Mesendoderm (in vitro differentiated cells): ENCODE data around the gene RNF138.

Source experiments
- DNase-seq: peaks from one replicate; pipeline ENCODE4 v3.0.0; 2013
- H2AK5ac ChIP-seq: 2 replicates; pipeline ENCODE4 v1.6.1; 2013; ENCODE audit warnings: low read length, inconsistent platforms
- H2BK120ac ChIP-seq: 2 replicates; pipeline ENCODE4 v1.6.1; 2013; ENCODE audit warnings: low read depth, mild to moderate bottlenecking, low read length, moderate library complexity, mixed read lengths
- H2BK15ac ChIP-seq: replicated peaks from 2 replicates; pipeline ENCODE4 v1.6.1; 2013; ENCODE audit warnings: low read depth, mild to moderate bottlenecking, moderate library complexity
- H2BK5ac ChIP-seq: 2 replicates; pipeline ENCODE4 v1.6.1; 2013; ENCODE audit warnings: low read length, inconsistent platforms
- H3K18ac ChIP-seq: 2 replicates; pipeline ENCODE4 v1.6.1; 2013; ENCODE audit warnings: mild to moderate bottlenecking, low read length, mixed read lengths
- H3K23ac ChIP-seq: one replicate; pipeline ENCODE4 v1.6.1; 2013; ENCODE audit warnings: low read length
- H3K27ac ChIP-seq: 2 replicates; pipeline ENCODE4 v1.5.1; 2013; ENCODE audit warnings: low read depth, mild to moderate bottlenecking, inconsistent platforms, low read length, moderate library complexity
- H3K27me3 ChIP-seq: 2 replicates; pipeline ENCODE4 v1.6.1; 2013; ENCODE audit warnings: low read length, control low read depth, mild to moderate bottlenecking, inconsistent platforms; ENCODE audit not compliant: insufficient read depth, poor library complexity
- H3K36me3 ChIP-seq: 2 replicates; pipeline ENCODE4 v1.6.1; 2013; ENCODE audit warnings: low read length, inconsistent platforms; ENCODE audit not compliant: control insufficient read depth, insufficient read depth
- H3K4ac ChIP-seq: one replicate; pipeline ENCODE4 v1.6.1; 2013; ENCODE audit warnings: low read depth, mild to moderate bottlenecking, low read length, moderate library complexity
- H3K4me1 ChIP-seq: 2 replicates; pipeline ENCODE4 v1.6.1; 2013; ENCODE audit warnings: low read depth, low read length, inconsistent platforms; ENCODE audit not compliant: control insufficient read depth
- H3K4me2 ChIP-seq: 2 replicates; pipeline ENCODE4 v1.6.1; 2013; ENCODE audit warnings: low read length
- H3K4me3 ChIP-seq: 2 replicates; pipeline ENCODE4 v1.5.1; 2013; ENCODE audit warnings: mild to moderate bottlenecking, low read length
- H3K56ac ChIP-seq: one replicate; pipeline ENCODE4 v1.6.1; 2013; ENCODE audit warnings: low read length
- H3K79me1 ChIP-seq: 2 replicates; pipeline ENCODE4 v1.6.1; 2013; ENCODE audit warnings: low read length, inconsistent platforms
- H3K79me2 ChIP-seq: 2 replicates; pipeline ENCODE4 v1.6.1; 2013; ENCODE audit warnings: mild to moderate bottlenecking, low read length; ENCODE audit not compliant: control insufficient read depth, insufficient read depth
- H3K9ac ChIP-seq: 2 replicates; pipeline ENCODE4 v1.6.1; 2013; ENCODE audit warnings: low read length, inconsistent platforms
- H4K5ac ChIP-seq: one replicate; pipeline ENCODE4 v1.6.1; 2013; ENCODE audit warnings: low read length
- H4K8ac ChIP-seq: one replicate; pipeline ENCODE4 v1.6.1; 2013; ENCODE audit warnings: low read depth, mild to moderate bottlenecking, control low read depth, low read length, moderate library complexity
- WGBS: extraction: QIAGEN DNeasy Blood & Tissue Kit; methylation state at CpG from one replicate; pipeline ENCODE4 v1.1.7; 2013; ENCODE audit warnings: low lambda C conversion rate, missing lambda C conversion rate; ENCODE audit not compliant: insufficient coverage; ENCODE audit errors: extremely low coverage; 5-methylcytosine and 5-hydroxymethylcytosine counted together

Gene RNF138

DNA sequence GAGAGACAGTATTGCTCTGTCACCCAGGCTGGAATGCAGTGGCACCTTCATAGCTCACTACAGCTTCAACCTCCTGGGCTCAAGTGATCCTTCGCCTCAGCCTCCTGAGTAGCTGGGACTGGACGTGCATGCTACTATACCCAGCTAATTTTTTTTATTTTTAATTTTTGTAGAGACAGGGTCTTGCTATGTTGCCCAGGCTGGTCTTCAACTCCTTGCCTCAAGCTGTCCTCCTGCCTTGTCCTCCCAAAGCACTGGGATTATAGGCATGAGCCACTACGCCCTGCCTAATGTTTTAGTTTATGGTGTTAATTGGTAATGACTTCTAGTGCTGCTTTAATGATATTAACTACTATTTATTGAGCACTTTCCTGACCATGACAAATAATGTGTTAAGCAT, 18.3 kb downstream of the RNF138 start:
- WGBS, result no CpG with 5 or more reads among the region's 3 CpGs

DNA sequence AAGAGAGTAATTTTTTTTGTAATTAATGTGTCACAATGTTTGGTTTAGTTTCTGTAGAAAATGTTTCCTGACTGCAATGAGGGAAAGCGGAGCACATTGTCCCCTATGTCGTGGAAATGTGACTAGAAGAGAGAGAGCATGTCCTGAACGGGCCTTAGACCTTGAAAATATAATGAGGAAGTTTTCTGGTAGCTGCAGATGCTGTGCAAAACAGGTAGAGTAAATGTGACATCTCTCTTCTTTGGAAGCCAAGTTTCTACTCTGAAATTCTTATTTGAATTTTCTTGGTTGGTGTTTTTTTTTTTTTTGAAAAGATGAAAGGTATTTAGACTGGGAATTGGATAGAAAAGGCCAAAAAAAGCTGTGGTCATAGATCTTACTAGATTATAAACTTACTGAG, 20.0 kb downstream of the RNF138 start:
- Histone ChIP-seq H3K27me3 (no peaks in the 10 kb centered on the region), H2BK15ac (no peak overlapping the region), H3K27ac (no peak overlapping the region), H2AK5ac (no peak overlapping the region), H2BK120ac (no peak overlapping the region), H3K36me3 (no peaks in the 10 kb centered on the region), H3K79me2 (peaks cover 14% of the 10 kb centered on the region), H3K18ac (no peak overlapping the region), H3K4me2 (no peak overlapping the region), H3K56ac (no peak overlapping the region), H3K4me1 (no peaks in the 10 kb centered on the region), H4K5ac (no peak overlapping the region), H3K79me1 (peaks cover 2% of the 10 kb centered on the region), H4K8ac (no peak overlapping the region), H3K4me3 (no peak overlapping the region), H3K23ac (no peak overlapping the region), H2BK5ac (no peak overlapping the region), H3K4ac (no peak overlapping the region), H3K9ac (no peak overlapping the region)
- DNase-seq, result no peak
- no CpG with 5 or more reads among the region's 3 CpGs for WGBS

More for the DNA sequence above, 18.3 kb downstream of the RNF138 start:
- peaks cover 24% of the 10 kb centered on the region for H3K79me2 ChIP-seq
- H3K27me3 ChIP-seq, result no peaks in the 10 kb centered on the region
- no peak overlapping the region for H2BK15ac ChIP-seq
- no peak overlapping the region for H3K4me2 ChIP-seq
- no peak overlapping the region for H3K23ac ChIP-seq
- no peaks in the 10 kb centered on the region for H3K36me3 ChIP-seq
- no peaks in the 10 kb centered on the region for H3K4me1 ChIP-seq
- no peak overlapping the region for H2AK5ac ChIP-seq
- no peak overlapping the region for H3K27ac ChIP-seq
- no peak overlapping the region for H3K18ac ChIP-seq
- peaks cover 2% of the 10 kb centered on the region for H3K79me1 ChIP-seq
- H4K5ac ChIP-seq, result no peak overlapping the region
- H3K56ac ChIP-seq, result no peak overlapping the region
- H4K8ac ChIP-seq, result no peak overlapping the region
- no peak overlapping the region for H2BK120ac ChIP-seq
- no peak overlapping the region for H2BK5ac ChIP-seq
- H3K9ac ChIP-seq, result no peak overlapping the region
- no peak for DNase-seq
- H3K4ac ChIP-seq, result no peak overlapping the region
- H3K4me3 ChIP-seq, result no peak overlapping the region

DNA sequence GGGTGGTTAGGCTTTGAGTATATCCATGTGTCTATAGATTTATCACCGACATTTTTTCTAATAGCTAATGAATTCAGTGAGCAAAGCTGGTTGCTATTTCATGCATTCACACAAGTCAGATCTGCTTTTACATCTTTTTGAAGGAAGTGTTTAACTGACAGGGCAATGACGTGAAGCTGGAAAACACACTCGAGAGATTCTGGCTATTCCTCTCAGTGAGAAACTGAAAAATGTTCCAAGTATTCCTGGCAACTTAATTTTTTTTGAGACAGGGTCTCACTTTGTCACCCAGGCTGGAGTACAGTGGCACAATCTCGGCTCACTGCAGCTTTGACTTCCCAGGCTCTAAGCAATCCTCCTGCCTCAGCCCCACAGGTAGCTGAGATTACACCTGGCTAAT, 21.2 kb downstream of the RNF138 start:
- no peak overlapping the region for H3K4me2 ChIP-seq
- H4K5ac ChIP-seq, result no peak overlapping the region
- no peak overlapping the region for H2BK120ac ChIP-seq
- H3K9ac ChIP-seq, result no peak overlapping the region
- no peaks in the 10 kb centered on the region for H3K36me3 ChIP-seq
- H2BK15ac ChIP-seq, result no peak overlapping the region
- H3K56ac ChIP-seq, result no peak overlapping the region
- H3K23ac ChIP-seq, result no peak overlapping the region
- no peaks in the 10 kb centered on the region for H3K4me1 ChIP-seq
- no peak overlapping the region for H3K27ac ChIP-seq
- no peak overlapping the region for H2BK5ac ChIP-seq
- no peak overlapping the region for H3K4me3 ChIP-seq
- H3K18ac ChIP-seq, result no peak overlapping the region
- no peak overlapping the region for H2AK5ac ChIP-seq
- no peak overlapping the region for H3K4ac ChIP-seq
- no peak overlapping the region for H4K8ac ChIP-seq
- H3K27me3 ChIP-seq, result no peaks in the 10 kb centered on the region
- no CpG with 5 or more reads among the region's 4 CpGs for WGBS
- peaks cover 2% of the 10 kb centered on the region for H3K79me1 ChIP-seq
- peaks cover 14% of the 10 kb centered on the region for H3K79me2 ChIP-seq
- no peak for DNase-seq

DNA sequence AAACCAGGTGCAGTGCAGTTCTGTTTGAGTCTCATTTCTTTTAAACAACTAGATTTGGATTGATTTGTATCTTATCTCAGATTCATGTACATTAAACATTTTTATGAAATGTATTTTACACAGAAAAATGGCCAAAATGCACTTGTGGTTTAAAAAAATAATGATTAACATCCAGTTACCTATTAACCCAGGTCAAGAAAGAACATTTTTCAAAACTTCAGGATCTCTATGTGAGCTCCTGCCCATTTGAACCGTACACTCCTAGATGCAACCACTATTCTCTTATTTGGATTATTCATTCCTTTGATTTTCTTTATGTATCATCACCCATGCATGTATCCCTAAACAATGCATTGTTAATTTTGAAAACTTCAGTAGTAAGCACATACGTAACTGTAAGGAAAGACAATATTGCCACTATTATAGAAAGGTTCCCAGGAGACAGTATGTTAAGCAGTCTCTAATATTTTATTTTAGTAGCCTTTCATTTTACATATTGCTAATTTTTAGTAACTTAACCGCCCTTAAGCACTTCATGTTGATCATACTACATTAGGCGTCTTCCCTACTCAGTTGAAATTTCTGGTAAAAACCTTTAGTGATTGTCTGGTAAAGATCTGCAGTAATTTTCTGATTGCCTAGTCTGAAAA, 22.7 kb downstream of the RNF138 start:
- H3K36me3 ChIP-seq, result no peaks in the 10 kb centered on the region

DNA sequence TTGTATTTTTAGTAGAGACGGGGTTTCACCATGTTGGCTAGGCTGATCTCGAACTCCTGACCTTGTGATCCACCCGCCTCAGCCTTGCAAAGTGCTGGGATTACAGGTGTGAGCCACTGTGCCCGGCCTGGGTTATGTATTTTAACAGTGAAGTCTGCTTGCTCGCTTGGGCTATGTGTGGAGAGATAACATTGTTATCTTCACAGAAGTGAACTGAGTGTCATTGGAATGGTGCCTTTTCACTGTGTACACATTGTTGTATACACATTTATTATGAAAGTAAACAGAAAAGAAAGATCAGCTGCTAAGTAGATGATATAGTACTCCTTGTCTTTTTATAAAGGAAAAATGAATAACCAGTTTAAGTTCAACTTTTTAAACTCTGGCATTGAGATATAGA, 30.4 kb downstream of the RNF138 start:
- Histone ChIP-seq H3K9ac (no peak overlapping the region), H4K5ac (no peak overlapping the region), H3K79me2 (no peaks in the 10 kb centered on the region), H3K56ac (no peak overlapping the region), H3K27ac (no peak overlapping the region), H3K18ac (no peak overlapping the region), H3K4me2 (no peak overlapping the region), H2BK120ac (no peak overlapping the region), H3K36me3 (no peaks in the 10 kb centered on the region), H3K4ac (no peak overlapping the region), H3K27me3 (no peaks in the 10 kb centered on the region), H3K4me3 (no peak overlapping the region), H3K23ac (no peak overlapping the region), H2BK5ac (no peak overlapping the region), H3K4me1 (no peaks in the 10 kb centered on the region), H4K8ac (no peak overlapping the region), H2BK15ac (no peak overlapping the region), H2AK5ac (no peak overlapping the region), H3K79me1 (no peaks in the 10 kb centered on the region)
- no peak for DNase-seq
- no CpG with 5 or more reads among the region's 5 CpGs for WGBS

More for the DNA sequence above, 22.7 kb downstream of the RNF138 start:
- H3K18ac ChIP-seq, result no peak overlapping the region
- no peak for DNase-seq
- H2BK5ac ChIP-seq, result no peak overlapping the region
- H2BK120ac ChIP-seq, result no peak overlapping the region
- H3K27me3 ChIP-seq, result no peaks in the 10 kb centered on the region
- H3K27ac ChIP-seq, result no peak overlapping the region
- no peak overlapping the region for H4K5ac ChIP-seq
- H3K79me2 ChIP-seq, result peaks cover 7% of the 10 kb centered on the region
- no peak overlapping the region for H3K9ac ChIP-seq
- no peaks in the 10 kb centered on the region for H3K4me1 ChIP-seq
- H3K4me2 ChIP-seq, result no peak overlapping the region
- H3K4ac ChIP-seq, result no peak overlapping the region
- no peak overlapping the region for H4K8ac ChIP-seq
- H3K79me1 ChIP-seq, result peaks cover 2% of the 10 kb centered on the region
- no peak overlapping the region for H3K4me3 ChIP-seq
- no peak overlapping the region for H2BK15ac ChIP-seq
- H2AK5ac ChIP-seq, result no peak overlapping the region
- no peak overlapping the region for H3K23ac ChIP-seq
- H3K56ac ChIP-seq, result no peak overlapping the region
- no CpG with 5 or more reads among the region's 4 CpGs for WGBS

DNA sequence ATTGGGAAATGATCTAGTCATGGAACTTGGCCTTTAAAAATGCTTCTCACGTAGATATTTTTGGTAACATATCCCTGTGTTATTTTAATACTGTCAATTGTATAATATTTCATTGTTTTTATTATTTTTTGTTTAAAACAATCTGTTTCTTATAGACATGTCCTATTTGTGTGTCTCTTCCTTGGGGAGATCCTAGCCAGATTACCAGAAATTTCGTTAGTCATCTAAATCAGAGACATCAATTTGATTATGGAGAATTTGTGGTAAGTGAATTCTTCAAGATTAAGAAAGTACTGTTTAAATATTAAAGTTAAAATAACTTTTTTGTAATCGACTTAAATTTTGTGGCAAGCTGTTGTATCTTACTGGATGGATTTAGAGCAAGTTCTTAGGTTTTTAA, 34.9 kb downstream of the RNF138 start:
- Histone ChIP-seq H3K27me3 (no peaks in the 10 kb centered on the region), H2BK15ac (no peak overlapping the region), H3K18ac (no peak overlapping the region), H3K4ac (no peak overlapping the region), H3K36me3 (no peaks in the 10 kb centered on the region), H3K79me2 (no peaks in the 10 kb centered on the region), H4K8ac (no peak overlapping the region), H3K27ac (no peak overlapping the region), H3K23ac (no peak overlapping the region), H3K4me2 (no peak overlapping the region), H2BK120ac (no peak overlapping the region), H3K9ac (no peak overlapping the region), H2AK5ac (no peak overlapping the region), H3K79me1 (no peaks in the 10 kb centered on the region), H4K5ac (no peak overlapping the region), H2BK5ac (no peak overlapping the region), H3K4me3 (no peak overlapping the region), H3K4me1 (no peaks in the 10 kb centered on the region), H3K56ac (no peak overlapping the region)
- WGBS, result no CpG with 5 or more reads among the region's 3 CpGs
- no peak for DNase-seq
